Chondrocyte (in vitro differentiated cells): ENCODE data around the gene POSTN. TPM values are rescaled to one million over a fixed set of nuclear protein-coding genes. Genes with fewer than 3 reads are reported as not detected.

Experiments used
- DNase-seq: peaks from one replicate; pipeline ENCODE4 v3.0.0; 2021; ENCODE audit warnings: mixed read lengths, low spot score
- H3K27ac Mint-ChIP-seq: one replicate; pipeline ENCODE4 v1.8.0; 2021; ENCODE audit warnings: mild to moderate bottlenecking, moderate library complexity, mixed read lengths; ENCODE audit not compliant: unreplicated experiment
- H3K27me3 Mint-ChIP-seq: 2 replicates; pipeline ENCODE4 v1.8.0; 2021; ENCODE audit warnings: low read depth, mixed read lengths
- H3K36me3 Mint-ChIP-seq: 2 replicates; pipeline ENCODE4 v1.8.0; 2021; ENCODE audit warnings: low read depth, mixed read lengths
- H3K4me1 Mint-ChIP-seq: 2 replicates; pipeline ENCODE4 v1.8.0; 2021; ENCODE audit warnings: low read depth, mild to moderate bottlenecking, mixed read lengths
- H3K4me3 Mint-ChIP-seq: one replicate; pipeline ENCODE4 v1.8.0; 2021; ENCODE audit warnings: mild to moderate bottlenecking, moderate library complexity, mixed read lengths; ENCODE audit not compliant: unreplicated experiment
- H3K9me3 Mint-ChIP-seq: 2 replicates; pipeline ENCODE4 v1.8.0; 2021; ENCODE audit warnings: low read depth, mixed read lengths
- CTCF ChIP-seq: fragments of 200-600 bp; sonication (generic); IDR thresholded peaks from 2 replicates; pipeline ENCODE4 v1.5.0; 2021; ENCODE audit warnings: antibody characterized with exemption, mild to moderate bottlenecking, moderate library complexity
- total RNA-seq: library from RNA; stranded (reverse); gene quantifications from 3 replicates; pipeline ENCODE4 v1.2.1, GENCODE V29; 2021

POSTN gene
- total RNA-seq, 1 donor from 2014 or later: 6,602 TPM

- DNase-seq: no peak
- no peaks in the 10 kb centered on the region for H3K36me3 Mint-ChIP-seq
- H3K9me3 Mint-ChIP-seq: no peaks in the 10 kb centered on the region
- H3K4me3 Mint-ChIP-seq: no peak overlapping the region
- TF ChIP-seq CTCF: peak; percentile 95
- H3K27ac Mint-ChIP-seq: no peak overlapping the region
- H3K4me1 Mint-ChIP-seq: peaks cover 9% of the 10 kb centered on the region
- no peaks in the 10 kb centered on the region for H3K27me3 Mint-ChIP-seq
These were observed 41.9 kb upstream of the POSTN start for GRCh38 chr13:37640499-37640898.

- no peak for TF ChIP-seq CTCF
- Mint-ChIP-seq H3K9me3 (no peaks in the 10 kb centered on the region), H3K27ac (no peak overlapping the region), H3K36me3 (no peaks in the 10 kb centered on the region), H3K27me3 (no peaks in the 10 kb centered on the region), H3K4me1 (peaks cover 3% of the 10 kb centered on the region), H3K4me3 (no peak overlapping the region)
- DNase-seq: no peak
These were observed 38.1 kb upstream of the POSTN start for GRCh38 chr13:37636701-37637100.

DNA sequence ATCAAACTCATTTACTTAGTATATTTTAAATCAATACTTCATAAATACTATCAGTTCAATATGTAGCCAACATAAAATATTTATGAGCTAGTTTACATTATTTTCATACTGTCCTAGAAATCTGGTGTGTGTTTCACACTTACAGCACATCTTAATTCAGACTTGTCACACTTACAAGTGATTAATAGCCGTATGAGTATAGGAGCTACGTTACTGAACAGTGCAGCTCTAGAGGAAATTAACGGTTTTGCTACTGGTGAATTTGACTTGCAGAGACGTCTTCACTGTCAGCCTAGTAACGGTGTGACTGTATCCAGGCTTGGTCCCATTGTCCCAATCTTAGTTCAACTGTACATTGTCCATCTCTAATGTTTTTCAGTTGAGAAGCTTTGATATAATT is 33.7 kb upstream of the POSTN start:
- H3K4me1 Mint-ChIP-seq: no peaks in the 10 kb centered on the region
- H3K27me3 Mint-ChIP-seq: no peaks in the 10 kb centered on the region
- H3K27ac Mint-ChIP-seq: no peak overlapping the region
- H3K4me3 Mint-ChIP-seq: no peak overlapping the region
- peaks cover 3% of the 10 kb centered on the region for H3K36me3 Mint-ChIP-seq
- TF ChIP-seq CTCF: no peak
- no peak for DNase-seq
- H3K9me3 Mint-ChIP-seq: peaks cover 8% of the 10 kb centered on the region

DNA sequence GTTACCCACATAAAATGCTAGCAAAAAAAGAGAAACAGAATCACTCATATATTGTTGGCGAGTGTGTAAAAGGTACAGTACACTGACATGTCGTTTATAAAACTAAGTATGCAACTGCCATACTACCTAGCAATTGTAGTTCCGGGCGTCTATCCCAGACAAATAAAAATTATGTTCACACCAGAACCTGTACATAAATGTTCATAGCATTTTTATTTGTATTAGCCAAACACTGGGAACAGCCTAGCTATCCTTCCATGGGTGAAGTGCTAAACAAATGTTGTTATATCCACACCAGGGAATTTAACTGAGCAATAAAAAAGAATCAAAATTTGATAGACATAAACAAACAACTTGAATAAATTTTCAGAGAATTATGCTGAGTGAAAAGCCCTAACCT is 28.9 kb upstream of the POSTN start:
- no peak for DNase-seq
- no peak overlapping the region for H3K4me3 Mint-ChIP-seq
- no peak for TF ChIP-seq CTCF
- H3K27ac Mint-ChIP-seq: no peak overlapping the region
- H3K27me3 Mint-ChIP-seq: no peaks in the 10 kb centered on the region
- H3K4me1 Mint-ChIP-seq: no peaks in the 10 kb centered on the region
- peaks cover 3% of the 10 kb centered on the region for H3K36me3 Mint-ChIP-seq
- H3K9me3 Mint-ChIP-seq: peaks cover 8% of the 10 kb centered on the region

DNA sequence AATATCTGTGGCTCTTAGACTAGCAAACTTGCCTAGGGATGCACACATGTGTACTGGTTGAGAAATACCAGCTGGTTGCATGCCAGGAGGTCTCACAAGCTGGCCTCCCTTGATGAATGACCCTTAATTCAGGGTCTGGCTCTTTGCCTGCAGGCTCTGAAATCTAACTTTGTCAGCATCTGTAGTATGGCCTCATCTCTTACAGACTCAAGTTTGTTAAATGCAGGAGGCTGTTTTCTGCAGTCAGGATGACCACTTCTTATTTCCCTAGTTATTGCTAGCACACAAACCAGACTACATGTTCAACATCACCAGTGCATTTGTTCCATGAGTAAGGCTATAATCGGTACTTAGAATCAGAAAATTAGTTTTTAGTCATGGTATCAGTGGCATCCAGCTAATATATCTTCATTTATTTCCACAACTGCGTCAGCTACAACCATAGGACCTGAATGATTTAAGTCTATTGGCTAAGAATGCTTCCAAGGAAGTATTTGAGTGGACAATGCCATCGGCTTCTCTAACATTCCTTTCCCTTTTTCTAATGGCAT is 23.3 kb upstream of the POSTN start:
- Mint-ChIP-seq H3K36me3 (no peaks in the 10 kb centered on the region), H3K27me3 (no peaks in the 10 kb centered on the region), H3K9me3 (no peaks in the 10 kb centered on the region), H3K27ac (no peak overlapping the region), H3K4me3 (no peak overlapping the region), H3K4me1 (peaks cover 28% of the 10 kb centered on the region)
- TF ChIP-seq CTCF: no peak
- no peak for DNase-seq
